Activated CD4-positive, alpha-beta memory T cell treated with anti-CD3 and anti-CD28 coated beads, Interleukin-2, amount 10 ng/mL, durations not matched to agents 7 days and 5 days (primary cell): ENCODE results near the gene QPCTL. TPM values are rescaled to one million over a fixed set of nuclear protein-coding genes. Genes with fewer than 3 reads are reported as not detected.
"Not testable (repeated sequence)": the region's sequence is repeated elsewhere in the genome, so short reads cannot be mapped to it uniquely, and the experiment has no call there.

ENCODE experiments used
- CTCF ChIA-PET: fragments of 350-600 bp; sonication (Branson Sonifier 250); formaldehyde crosslinking; loops from one replicate; lab custom pipeline; 2021; ENCODE audit warnings: antibody characterized with exemption, inconsistent platforms; lab: Charles Lee
- POLR2A ChIA-PET: fragments of 350-600 bp; sonication (Branson Sonifier 250); formaldehyde crosslinking; loops from one replicate; lab custom pipeline; 2021; ENCODE audit warnings: antibody characterized with exemption; lab: Charles Lee
- DNase-seq: peaks from one replicate; pipeline ENCODE4 v3.0.0-alpha.2; 2020
- H3K27ac Mint-ChIP-seq: one replicate; pipeline ENCODE4 v1.8.0; 2021; ENCODE audit warnings: mild to moderate bottlenecking, mixed read lengths
- H3K27me3 Mint-ChIP-seq: one replicate; pipeline ENCODE4 v1.8.0; 2021; ENCODE audit warnings: mixed read lengths
- H3K36me3 Mint-ChIP-seq: one replicate; pipeline ENCODE4 v1.8.0; 2021; ENCODE audit warnings: low read depth, mixed read lengths
- H3K4me1 Mint-ChIP-seq: one replicate; pipeline ENCODE4 v1.8.0; 2021; ENCODE audit warnings: mixed read lengths
- H3K4me3 Mint-ChIP-seq: one replicate; pipeline ENCODE4 v1.8.0; 2021; ENCODE audit warnings: mild to moderate bottlenecking, mixed read lengths
- H3K9me3 Mint-ChIP-seq: one replicate; pipeline ENCODE4 v1.8.0; 2021; ENCODE audit warnings: mixed read lengths
- total RNA-seq, 2 experiments: library from RNA; stranded (reverse); gene quantifications; one replicate each; pipeline ENCODE4 v1.2.3, GENCODE V29; 2021

Gene QPCTL
- total RNA-seq, 2 experiments from 2014 or later, result 9.1 to 11.9 TPM

DNA sequence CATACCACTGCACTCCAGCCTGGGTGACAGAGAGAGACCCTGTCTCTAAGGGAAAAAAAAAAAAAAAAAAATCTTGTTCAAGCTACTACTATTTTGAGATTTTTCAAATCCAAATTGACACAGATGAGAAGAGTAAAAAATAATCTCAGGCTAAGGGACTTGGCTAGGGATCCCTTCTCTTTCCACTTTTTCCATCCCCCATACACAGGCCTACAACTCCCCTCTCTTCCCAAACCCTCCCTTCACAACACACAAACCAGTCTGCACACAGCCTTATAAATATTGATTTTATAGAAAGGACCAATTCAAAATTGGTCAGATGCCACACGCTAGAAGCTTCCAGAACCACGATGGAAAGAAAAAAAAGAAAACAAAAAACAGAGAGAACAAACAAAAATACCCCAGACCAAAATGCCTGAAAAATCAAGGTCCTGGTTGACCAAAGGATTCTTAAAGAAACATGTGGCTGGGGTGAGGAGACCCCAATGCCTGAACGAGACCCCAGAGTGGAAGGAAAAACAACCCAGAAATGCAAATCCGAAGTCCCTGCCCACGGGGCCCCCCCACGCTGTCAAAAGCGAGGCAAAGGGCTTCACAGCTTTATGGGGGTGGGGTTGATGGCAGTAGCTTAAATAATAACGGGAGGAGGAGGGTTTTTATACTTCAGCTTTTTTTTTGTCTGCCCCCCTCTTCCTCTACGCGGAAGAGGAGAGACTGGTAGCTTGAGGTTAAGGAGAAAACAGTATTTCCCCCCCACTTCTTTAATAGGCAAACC, 18.1 kb downstream of the QPCTL start:
- peaks cover 12% of the 10 kb centered on the region for H3K4me1 Mint-ChIP-seq
- no peak overlapping the region for H3K27ac Mint-ChIP-seq
- H3K4me3 Mint-ChIP-seq, result no peak overlapping the region
- no peak for DNase-seq
- H3K9me3 Mint-ChIP-seq, result no peaks in the 10 kb centered on the region
- ChIA-PET CTCF (interaction anchor here (0.6 to 2.3 kb wide), 2 partner anchors 17 to 106 kb away, joined by 3 to 14 read pairs; partner anchors contain the start of gene QPCTL), POLR2A (interaction anchor here (0.7 to 2.2 kb wide), 3 partner anchors 16 to 1077 kb away, joined by 3 to 7 read pairs (median 3); partner anchors contain the start of genes QPCTL and SNRPD2)
- H3K27me3 Mint-ChIP-seq, result no peaks in the 10 kb centered on the region
- peaks cover 28% of the 10 kb centered on the region for H3K36me3 Mint-ChIP-seq

DNA sequence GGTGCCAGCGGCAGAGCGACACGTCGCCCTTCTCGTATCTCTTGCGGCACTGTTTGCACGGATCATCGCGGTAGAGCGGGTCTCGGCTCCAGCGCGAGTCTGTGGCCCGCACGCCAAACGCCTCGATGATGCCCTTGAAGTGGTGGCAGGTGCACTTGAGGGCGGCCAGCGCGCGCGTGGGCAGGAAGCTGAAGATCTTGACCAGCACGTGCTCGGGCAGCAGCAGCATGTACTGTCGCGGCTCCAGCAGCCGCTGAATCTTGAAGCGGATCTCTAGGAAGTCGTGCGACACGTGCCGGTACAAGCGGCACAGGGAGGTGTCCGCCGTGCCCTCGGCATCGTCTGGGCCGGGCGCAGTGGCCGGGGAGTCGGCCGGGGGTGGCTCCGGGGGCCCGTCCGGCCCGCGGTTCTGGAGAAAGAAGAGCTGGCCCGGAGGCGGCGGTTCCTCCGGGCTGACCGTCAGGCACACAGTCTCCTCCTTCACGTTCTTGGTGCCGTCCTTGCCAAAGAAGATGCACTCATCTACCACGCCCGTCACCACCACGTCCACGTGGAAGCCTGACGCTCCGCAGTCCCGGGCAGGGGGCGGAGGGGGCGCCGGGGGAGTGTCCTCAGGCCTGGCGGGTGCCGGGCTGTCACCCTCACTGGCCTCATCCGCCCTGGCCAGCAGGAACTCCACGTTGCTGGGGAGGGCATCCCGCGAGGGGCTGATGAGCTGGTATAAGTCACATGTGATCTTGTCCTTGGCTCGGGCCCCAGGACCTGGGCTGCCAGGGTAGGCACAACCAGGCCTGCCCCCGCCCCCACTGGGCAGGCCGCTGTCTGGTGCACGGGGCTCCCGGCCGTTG, 19.6 kb downstream of the QPCTL start:
- Mint-ChIP-seq H3K4me3 (no peak overlapping the region), H3K4me1 (peaks cover 26% of the 10 kb centered on the region), H3K27me3 (no peaks in the 10 kb centered on the region), H3K36me3 (peaks cover 28% of the 10 kb centered on the region), H3K9me3 (no peaks in the 10 kb centered on the region), H3K27ac (no peak overlapping the region)
- POLR2A ChIA-PET, result interaction anchor here (1.1 kb wide), 1 partner anchor 11 kb away, joined by 3 read pairs; no protein-coding TSS in a partner anchor
- no peak for DNase-seq
- CTCF ChIA-PET, result no interaction called here

DNA sequence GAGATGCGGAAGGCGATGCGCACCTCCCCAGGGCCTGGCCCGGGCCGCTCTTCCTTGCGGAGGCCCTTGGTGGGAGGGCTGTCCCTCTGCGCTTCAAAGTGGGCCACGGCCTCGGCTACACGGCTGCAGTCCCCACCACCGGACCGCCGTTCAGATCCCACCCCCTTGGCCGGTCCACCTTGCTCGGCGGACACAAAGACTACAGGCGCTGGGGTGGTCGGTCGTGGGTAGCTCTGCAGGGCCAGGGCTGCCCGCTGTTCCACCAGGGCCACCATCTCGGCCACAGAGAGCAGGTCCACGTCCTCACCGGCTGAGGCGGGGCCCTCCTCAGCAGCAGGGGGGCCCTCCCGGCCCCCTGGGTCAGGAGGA, 20.2 kb downstream of the QPCTL start:
- no peak overlapping the region for H3K4me3 Mint-ChIP-seq
- peaks cover 30% of the 10 kb centered on the region for H3K4me1 Mint-ChIP-seq
- DNase-seq, result no peak
- no peaks in the 10 kb centered on the region for H3K9me3 Mint-ChIP-seq
- ChIA-PET POLR2A (interaction anchor here (1.1 kb wide), 1 partner anchor 11 kb away, joined by 3 read pairs; no protein-coding TSS in a partner anchor), CTCF (no interaction called here)
- no peak overlapping the region for H3K27ac Mint-ChIP-seq
- peaks cover 28% of the 10 kb centered on the region for H3K36me3 Mint-ChIP-seq
- no peaks in the 10 kb centered on the region for H3K27me3 Mint-ChIP-seq

DNA sequence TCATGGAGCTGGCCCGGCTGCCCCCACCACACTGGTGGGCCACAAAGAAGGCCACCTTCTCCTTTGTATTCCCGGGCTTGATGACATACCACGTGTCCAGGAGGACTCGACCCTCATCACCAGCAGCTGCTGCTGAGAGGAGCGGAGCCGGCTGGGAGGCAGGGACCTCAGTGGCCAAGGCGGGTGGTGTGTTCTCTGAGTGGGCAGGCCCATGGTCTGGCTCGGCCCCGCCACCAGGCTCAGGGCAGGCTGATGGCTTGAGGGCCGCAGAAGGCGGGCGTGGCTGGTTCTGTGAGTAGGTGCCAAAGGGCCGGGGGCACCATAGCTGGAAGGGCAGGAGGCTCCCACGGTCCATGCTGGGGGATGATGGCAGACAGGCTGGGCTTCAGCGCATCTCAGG, 20.7 kb downstream of the QPCTL start:
- CTCF ChIA-PET, result interaction anchor here (1.0 kb wide), 1 partner anchor 21 kb away, joined by 4 read pairs; the partner anchor contains the start of genes QPCTL and SNRPD2
- Mint-ChIP-seq H3K27ac (no peak overlapping the region), H3K4me1 (peaks cover 34% of the 10 kb centered on the region), H3K27me3 (no peaks in the 10 kb centered on the region), H3K4me3 (no peak overlapping the region), H3K36me3 (peaks cover 28% of the 10 kb centered on the region), H3K9me3 (no peaks in the 10 kb centered on the region)
- DNase-seq, result no peak
- POLR2A ChIA-PET, result interaction anchor here (1.1 kb wide), 1 partner anchor 10 kb away, joined by 3 read pairs; no protein-coding TSS in a partner anchor

DNA sequence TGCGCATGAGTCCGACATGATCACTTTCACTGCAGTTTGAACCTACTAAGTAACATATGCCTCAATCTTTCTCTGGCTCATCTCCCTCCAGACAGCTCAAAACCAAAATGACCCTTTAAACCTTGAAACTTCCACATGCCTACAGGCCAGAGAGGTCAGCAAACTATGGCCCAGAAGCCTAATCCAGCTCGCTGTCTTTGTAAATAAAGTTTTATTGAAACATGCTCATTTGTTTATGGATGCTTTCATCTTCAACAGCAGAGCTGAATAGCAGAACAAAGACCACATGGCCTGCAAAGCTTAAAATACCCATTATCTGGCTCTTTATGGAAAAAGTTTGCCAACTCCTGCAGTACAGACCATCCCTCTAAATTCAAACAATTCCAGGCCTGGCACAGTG, 22.7 kb downstream of the QPCTL start:
- ChIA-PET POLR2A (interaction anchor here (1.3 to 4.4 kb wide), 3 partner anchors 8 to 24 kb away, joined by 7 to 31 read pairs (median 29); partner anchors contain the start of genes FBXO46, QPCTL and SNRPD2), CTCF (interaction anchor here (0.9 to 4.6 kb wide), 6 partner anchors 15 to 73 kb away, joined by 3 to 70 read pairs (median 14); partner anchors contain the start of genes FBXO46, QPCTL, SIX5 and SNRPD2)
- H3K27ac Mint-ChIP-seq, result no peak overlapping the region
- DNase-seq, result no peak
- no peak overlapping the region for H3K4me3 Mint-ChIP-seq
- H3K9me3 Mint-ChIP-seq, result no peaks in the 10 kb centered on the region
- peaks cover 48% of the 10 kb centered on the region for H3K4me1 Mint-ChIP-seq
- H3K27me3 Mint-ChIP-seq, result no peaks in the 10 kb centered on the region
- peaks cover 32% of the 10 kb centered on the region for H3K36me3 Mint-ChIP-seq

DNA sequence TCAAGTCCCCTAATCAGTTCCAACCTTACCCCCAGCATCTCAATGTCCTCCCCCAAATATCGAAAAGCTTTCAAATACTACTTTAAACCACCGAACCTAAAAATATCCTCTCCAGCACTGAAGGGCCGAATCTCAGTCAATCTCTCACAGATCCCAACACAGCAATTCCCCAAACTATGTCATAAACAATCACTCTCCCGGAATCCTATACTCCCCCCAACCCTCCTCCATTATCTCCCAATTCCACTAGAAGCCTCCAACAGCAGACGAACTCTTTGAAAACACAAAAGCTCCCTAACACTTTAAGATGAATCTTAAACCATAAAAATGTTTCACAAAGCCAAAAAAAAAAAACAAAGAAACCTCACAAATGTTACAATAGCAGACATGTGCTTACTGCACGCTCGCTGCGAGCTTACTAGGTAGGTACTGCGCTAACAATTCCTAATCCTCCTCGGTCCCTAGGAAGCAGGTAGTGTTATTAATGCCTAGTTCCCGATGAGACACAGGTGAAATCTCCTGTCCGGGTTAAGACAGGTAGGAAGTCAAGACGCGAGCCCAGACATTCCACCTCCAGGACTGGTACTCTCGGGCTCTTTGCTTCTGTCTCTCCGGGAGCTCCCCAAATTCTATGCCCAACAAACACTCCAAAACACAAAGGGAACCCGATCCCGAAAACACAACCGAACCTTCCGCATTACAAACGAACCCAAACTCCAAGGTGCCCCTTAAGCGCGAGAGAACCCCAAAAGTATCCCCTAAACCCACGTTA, 24.1 kb downstream of the QPCTL start:
- no peaks in the 10 kb centered on the region for H3K27me3 Mint-ChIP-seq
- DNase-seq, result no peak
- peaks cover 45% of the 10 kb centered on the region for H3K4me1 Mint-ChIP-seq
- peak overlapping the region; percentile 96 for H3K4me3 Mint-ChIP-seq
- no peaks in the 10 kb centered on the region for H3K9me3 Mint-ChIP-seq
- peak overlapping the region; percentile 88 for H3K27ac Mint-ChIP-seq
- ChIA-PET POLR2A (interaction anchor here (0.7 to 4.4 kb wide), 12 partner anchors 7 to 248 kb away, joined by 3 to 31 read pairs (median 6); partner anchors contain the start of genes FBXO46, FOSB, IRF2BP1 and QPCTL), CTCF (interaction anchor here (0.6 to 4.6 kb wide), 22 partner anchors 9 to 826 kb away, joined by 3 to 70 read pairs (median 5); partner anchors contain the start of genes FBXO46, QPCTL, SIX5 and SNRPD2)
- peaks cover 30% of the 10 kb centered on the region for H3K36me3 Mint-ChIP-seq

DNA sequence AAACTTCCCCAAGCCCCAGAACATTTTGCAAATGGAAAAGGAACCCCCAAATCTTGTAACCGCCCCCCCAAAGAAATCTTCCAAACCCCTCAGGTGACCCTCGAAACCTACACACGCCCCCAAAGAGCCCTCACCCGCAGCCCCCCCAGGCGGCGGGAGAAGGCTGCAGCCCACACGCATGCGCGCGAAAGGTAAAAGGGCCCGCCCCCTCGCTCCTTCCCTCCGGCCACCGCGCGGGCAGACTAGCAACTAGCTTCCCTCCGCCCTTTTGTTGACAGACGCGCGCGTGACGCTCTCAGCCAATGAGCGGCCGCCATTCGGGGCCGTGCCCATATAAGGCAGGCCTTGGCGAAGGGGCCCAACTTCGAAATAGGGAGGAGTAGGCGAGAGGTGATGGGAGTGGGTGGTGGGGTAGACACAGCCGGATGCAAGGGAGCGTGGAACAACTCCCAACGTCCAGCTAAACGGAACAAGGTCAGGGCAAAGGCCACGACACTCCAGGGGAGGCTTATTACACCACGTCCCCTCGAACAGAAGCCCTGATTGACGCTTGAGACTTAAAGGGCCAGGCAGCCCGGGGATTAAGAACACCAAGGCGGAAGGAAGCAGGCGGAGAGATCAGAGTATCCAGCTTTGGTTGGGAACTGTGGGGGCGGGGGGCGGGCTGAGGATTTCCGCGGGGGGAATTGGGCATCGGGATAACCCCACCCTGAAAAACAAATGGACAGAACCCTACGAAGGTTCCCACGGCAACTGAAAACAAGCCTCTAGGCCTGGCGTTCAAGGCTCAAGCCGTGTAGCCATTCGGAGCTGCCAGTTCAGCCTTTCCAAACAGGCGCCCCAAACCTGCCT, 24.9 kb downstream of the QPCTL start:
- DNase-seq, result peak; percentile 99
- CTCF ChIA-PET, result interaction anchor here (0.6 to 4.6 kb wide), 24 partner anchors 8 to 825 kb away, joined by 3 to 70 read pairs (median 4); partner anchors contain the start of genes FBXO46, QPCTL, SIX5 and SNRPD2

DNA sequence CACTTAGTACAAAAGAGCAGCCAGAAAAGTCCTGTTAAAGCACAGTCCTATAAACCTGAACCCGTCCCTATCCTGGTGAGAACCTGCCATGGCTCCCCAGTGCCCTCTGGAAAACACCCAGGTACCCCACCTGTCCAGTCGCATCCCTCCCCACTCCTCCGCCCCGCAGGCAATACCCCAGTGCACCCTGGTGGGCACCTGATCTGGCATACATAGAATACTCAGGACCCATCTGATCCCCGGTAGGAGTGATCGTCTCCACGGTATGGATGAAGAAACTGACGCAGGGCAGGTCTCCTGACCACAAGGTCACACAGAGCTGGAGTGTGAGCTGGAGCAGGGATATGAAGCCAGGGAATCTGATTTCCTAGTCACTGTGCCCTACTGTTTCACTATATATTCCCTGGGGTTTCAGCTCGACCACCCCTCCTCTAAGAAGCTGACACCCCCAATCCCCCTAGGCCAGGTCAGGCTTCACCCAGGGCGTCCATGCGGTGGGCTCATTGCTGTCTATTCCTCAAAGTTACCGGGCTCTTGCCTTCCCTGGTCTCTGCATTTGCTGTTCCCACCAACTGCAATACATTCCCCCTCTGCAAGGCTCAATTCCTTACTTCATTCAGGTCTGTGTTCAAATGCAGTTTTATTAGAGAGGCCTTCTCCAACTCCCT, 25.7 kb downstream of the QPCTL start:
- peak overlapping the region; percentile 88 for H3K27ac Mint-ChIP-seq
- peaks cover 47% of the 10 kb centered on the region for H3K4me1 Mint-ChIP-seq
- ChIA-PET POLR2A (interaction anchor here (1.1 to 4.4 kb wide), 11 partner anchors 8 to 185 kb away, joined by 3 to 31 read pairs (median 8); partner anchors contain the start of genes FBXO46, QPCTL, SIX5 and SNRPD2), CTCF (interaction anchor here (0.6 to 4.6 kb wide), 8 partner anchors 7 to 210 kb away, joined by 3 to 70 read pairs (median 6); partner anchors contain the start of genes FBXO46, QPCTL, SIX5 and SNRPD2)
- peaks cover 31% of the 10 kb centered on the region for H3K36me3 Mint-ChIP-seq
- H3K4me3 Mint-ChIP-seq, result peak overlapping the region; percentile 96
- no peaks in the 10 kb centered on the region for H3K27me3 Mint-ChIP-seq
- DNase-seq, result no peak
- H3K9me3 Mint-ChIP-seq, result no peaks in the 10 kb centered on the region

More for the DNA sequence above, 24.9 kb downstream of the QPCTL start:
- Mint-ChIP-seq H3K4me1 (peaks cover 47% of the 10 kb centered on the region), H3K9me3 (no peaks in the 10 kb centered on the region), H3K27me3 (no peaks in the 10 kb centered on the region), H3K27ac (peak overlapping the region; percentile 88), H3K4me3 (peak overlapping the region; percentile 96), H3K36me3 (peaks cover 31% of the 10 kb centered on the region)
- POLR2A ChIA-PET, result interaction anchor here (0.7 to 4.4 kb wide), 15 partner anchors 8 to 249 kb away, joined by 3 to 31 read pairs (median 4); partner anchors contain the start of genes FBXO46, FOSB, IRF2BP1 and QPCTL

DNA sequence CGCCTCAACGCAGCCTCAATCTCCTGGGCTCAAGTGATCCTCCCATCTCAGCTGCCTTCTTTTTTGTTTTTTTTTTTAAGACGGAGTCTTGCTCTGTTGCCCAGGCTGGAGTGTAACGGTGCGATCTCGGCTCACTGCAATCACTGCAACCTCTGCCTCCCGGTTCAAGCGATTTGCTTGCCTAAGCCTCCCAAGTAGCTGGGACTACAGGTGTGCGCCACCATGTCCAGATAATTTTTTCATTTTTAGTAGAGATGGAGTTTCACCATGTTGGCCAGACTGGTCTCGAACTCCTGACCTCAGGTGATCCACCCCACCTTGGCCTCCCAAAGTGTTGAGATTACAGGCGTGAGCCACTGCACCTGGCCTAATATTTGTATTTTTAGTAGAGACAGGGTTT, 27.6 kb downstream of the QPCTL start:
- Mint-ChIP-seq H3K36me3 (peaks cover 32% of the 10 kb centered on the region), H3K4me1 (peaks cover 46% of the 10 kb centered on the region)
- not testable (repeated sequence) for H3K4me3 Mint-ChIP-seq, H3K27ac Mint-ChIP-seq, DNase-seq, H3K27me3 Mint-ChIP-seq, H3K9me3 Mint-ChIP-seq
- ChIA-PET POLR2A (interaction anchor here (1.2 to 2.6 kb wide), 2 partner anchors 10 to 13 kb away, joined by 3 to 11 read pairs; partner anchors contain the start of gene FBXO46), CTCF (interaction anchor here (1.6 kb wide), 1 partner anchor 10 kb away, joined by 9 read pairs; the partner anchor contains the start of gene FBXO46)

DNA sequence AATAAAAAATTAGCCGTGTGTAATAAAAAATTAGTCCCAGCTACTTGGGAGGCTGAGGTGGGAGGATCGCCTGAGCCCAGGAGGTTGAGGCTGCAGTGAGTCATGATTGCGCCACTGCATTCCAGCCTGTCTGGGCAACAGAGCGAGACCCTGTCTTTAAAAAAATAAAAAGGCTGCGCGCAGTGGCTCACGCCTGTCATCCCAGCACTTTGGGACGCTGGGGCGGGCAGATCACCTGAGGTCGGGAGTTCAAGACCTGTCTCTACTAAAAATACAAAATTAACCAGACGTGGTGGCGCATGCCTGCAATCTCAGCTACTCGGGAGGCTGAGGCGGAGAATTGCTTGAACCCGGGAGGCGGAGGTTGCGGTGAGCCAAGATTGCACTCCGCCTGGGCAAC, 36.2 kb downstream of the QPCTL start:
- H3K27ac Mint-ChIP-seq, H3K27me3 Mint-ChIP-seq, POLR2A ChIA-PET, DNase-seq, CTCF ChIA-PET, H3K36me3 Mint-ChIP-seq, H3K4me3 Mint-ChIP-seq, H3K9me3 Mint-ChIP-seq: not testable (repeated sequence)
- H3K4me1 Mint-ChIP-seq, result peaks cover 38% of the 10 kb centered on the region
